Measurements from ENCODE around the gene TOR3A.

The TOR3A gene

DNA sequence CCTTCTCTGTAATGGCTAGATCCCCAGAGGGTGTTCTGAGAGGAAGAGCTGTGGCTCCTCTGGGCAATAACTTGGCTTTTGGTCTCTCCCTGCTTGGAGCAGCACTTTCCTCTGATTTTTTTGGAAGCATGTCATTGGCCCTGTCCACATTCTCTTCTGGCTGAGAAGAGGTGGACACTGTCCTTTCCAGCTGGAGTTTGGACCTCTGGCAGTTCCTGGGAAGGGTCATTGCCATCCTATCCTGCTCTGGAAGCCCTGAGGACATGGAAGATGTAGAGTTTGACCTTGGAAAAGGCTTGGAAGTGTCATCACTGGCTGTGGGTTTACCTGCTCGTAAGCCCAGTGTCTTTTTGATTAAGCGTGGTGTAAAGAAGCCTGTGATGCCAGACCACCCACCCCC is 26.8 kb downstream of the TOR3A start:
- H3K27ac ChIP-seq, result no peak overlapping the region
- TF ChIP-seq, protein P1, sequence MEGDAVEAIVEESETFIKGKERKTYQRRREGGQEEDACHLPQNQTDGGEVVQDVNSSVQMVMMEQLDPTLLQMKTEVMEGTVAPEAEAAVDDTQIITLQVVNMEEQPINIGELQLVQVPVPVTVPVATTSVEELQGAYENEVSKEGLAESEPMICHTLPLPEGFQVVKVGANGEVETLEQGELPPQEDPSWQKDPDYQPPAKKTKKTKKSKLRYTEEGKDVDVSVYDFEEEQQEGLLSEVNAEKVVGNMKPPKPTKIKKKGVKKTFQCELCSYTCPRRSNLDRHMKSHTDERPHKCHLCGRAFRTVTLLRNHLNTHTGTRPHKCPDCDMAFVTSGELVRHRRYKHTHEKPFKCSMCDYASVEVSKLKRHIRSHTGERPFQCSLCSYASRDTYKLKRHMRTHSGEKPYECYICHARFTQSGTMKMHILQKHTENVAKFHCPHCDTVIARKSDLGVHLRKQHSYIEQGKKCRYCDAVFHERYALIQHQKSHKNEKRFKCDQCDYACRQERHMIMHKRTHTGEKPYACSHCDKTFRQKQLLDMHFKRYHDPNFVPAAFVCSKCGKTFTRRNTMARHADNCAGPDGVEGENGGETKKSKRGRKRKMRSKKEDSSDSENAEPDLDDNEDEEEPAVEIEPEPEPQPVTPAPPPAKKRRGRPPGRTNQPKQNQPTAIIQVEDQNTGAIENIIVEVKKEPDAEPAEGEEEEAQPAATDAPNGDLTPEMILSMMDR (IDR thresholded peaks at IDR 0.05), result no peak
- TF ChIP-seq ZFX (IDR thresholded peaks at IDR 0.05; ENCODE audit: borderline replicate concordance), result no peak

DNA sequence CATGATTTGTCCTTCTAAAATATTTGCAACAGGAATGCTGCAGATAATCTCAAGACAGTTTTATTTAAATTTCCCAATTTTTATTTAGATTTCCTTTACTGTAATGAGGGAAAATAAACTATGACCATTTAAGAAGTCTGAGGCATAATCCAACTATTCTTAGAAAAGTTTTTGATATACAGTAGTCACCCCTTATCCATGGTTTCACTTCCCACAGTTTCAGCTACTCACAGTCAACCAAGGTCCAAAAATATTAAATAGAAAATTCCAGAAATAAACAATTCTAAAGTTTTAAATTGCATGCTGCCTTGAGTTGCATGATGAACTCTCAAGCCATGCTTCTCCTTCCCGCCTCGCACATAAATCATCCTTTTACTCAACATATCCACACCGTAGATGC is 33.3 kb downstream of the TOR3A start:
- no peak overlapping the region for H3K27ac ChIP-seq

DNA sequence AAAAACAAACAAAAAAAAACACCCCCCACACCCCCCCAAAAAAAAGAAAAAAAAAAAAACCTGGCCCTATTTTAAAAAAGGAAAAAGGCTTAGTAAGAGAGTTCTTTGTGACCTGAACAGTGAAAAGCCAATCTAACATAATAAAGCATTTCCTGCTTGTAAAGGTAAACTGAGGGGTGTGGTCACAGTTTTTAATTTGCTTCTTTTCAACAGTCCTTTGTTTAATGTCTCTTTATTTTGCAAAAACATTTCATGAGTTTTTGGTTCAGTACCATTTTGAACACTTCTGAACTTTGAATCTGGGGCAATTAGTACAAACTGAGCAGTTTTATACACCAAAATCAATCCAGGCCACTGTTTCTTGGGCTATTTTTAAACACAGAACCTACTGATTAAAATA is 37.6 kb downstream of the TOR3A start:
- no peak for TF ChIP-seq ZFX (IDR thresholded peaks at IDR 0.05; ENCODE audit: borderline replicate concordance)
- TF ChIP-seq, protein P1 (IDR thresholded peaks at IDR 0.05), result no peak
- no peak overlapping the region for H3K27ac ChIP-seq

More for the DNA sequence above, 33.3 kb downstream of the TOR3A start:
- TF ChIP-seq ZFX (IDR thresholded peaks at IDR 0.05; ENCODE audit: borderline replicate concordance), result no peak
- TF ChIP-seq, protein P1 (IDR thresholded peaks at IDR 0.05), result no peak

DNA sequence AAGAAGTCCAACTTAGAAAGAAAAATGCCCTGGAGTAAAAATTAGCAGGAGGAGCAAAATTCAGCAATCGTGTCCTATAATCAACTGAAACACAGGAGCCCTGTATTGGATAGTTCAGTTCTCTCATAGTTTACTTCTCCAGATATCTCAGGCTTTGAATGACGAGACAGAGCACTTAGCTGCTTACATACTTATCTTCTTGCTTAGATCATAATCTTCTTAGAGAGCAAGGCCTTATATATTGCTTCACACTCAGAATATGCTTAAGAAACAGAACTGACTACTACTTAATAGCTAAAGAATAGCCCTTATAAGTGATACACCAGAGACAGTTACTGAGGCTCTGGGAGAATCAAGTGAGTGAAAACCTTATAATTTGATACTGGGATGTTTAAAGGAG is 38.9 kb downstream of the TOR3A start:
- no peak for TF ChIP-seq ZFX (IDR thresholded peaks at IDR 0.05; ENCODE audit: borderline replicate concordance)
- TF ChIP-seq, protein P1 (IDR thresholded peaks at IDR 0.05), result no peak
- no peak overlapping the region for H3K27ac ChIP-seq

DNA sequence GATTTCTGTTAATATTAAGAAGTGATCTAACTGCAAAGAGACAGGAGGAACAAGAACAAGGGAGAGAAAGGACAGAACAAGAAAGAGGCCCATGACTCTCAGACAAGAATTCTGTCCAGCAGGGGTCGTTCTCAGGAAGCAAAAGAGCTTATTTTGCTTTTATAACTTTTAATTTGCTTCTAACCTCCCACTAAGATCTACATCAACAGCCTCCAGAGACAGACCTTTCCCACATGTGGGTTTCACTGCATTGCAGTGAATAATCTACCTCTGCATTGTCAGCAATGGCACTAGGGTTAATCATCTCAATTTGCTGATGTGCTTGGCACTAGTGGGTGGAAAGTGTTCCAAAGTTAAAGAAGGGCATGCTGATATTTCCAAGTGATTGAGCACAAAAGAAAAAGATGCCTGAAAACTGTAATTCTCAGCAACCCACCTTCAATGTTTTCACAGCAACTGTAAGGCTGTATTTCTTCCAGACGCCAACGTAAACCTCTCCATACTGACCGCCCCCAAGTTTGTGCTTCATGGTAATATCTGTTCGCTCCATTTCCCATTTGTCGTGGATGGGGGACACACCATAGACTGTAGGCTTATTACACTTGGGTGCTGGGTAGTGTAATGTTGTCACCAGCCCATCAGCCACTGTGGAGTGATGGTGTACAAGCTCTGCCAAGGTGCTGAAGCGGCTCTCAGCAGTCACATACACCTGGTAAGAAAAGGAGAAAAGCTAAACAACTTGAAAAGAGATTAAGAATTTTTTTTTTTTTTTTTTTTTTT is 39.5 kb downstream of the TOR3A start:
- H3K27ac ChIP-seq, result no peak overlapping the region
- TF ChIP-seq ZFX (IDR thresholded peaks at IDR 0.05; ENCODE audit: borderline replicate concordance), result no peak
- TF ChIP-seq, protein P1 (IDR thresholded peaks at IDR 0.05), result peak; percentile 80

DNA sequence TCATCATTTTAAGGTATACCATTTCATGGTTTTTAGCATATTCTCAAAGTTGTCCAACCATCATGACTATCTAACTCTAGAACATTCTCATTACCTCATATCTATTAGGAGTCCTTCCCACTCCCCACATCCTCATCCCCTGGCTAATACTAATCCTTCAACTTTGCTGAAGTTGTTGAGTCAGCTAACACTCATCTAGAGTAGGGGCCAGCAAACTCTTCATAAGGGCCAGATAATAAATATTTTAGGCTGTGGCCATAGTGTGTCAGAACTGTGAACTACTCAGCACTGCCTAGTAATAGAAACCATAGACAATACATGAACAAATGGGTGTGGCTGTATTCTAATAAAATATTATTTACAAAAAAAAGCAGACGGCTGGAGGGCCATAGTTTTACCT is 43.0 kb downstream of the TOR3A start:
- TF ChIP-seq, protein P1 (IDR thresholded peaks at IDR 0.05), result no peak
- no peak for TF ChIP-seq ZFX (IDR thresholded peaks at IDR 0.05; ENCODE audit: borderline replicate concordance)
- no peak overlapping the region for H3K27ac ChIP-seq

DNA sequence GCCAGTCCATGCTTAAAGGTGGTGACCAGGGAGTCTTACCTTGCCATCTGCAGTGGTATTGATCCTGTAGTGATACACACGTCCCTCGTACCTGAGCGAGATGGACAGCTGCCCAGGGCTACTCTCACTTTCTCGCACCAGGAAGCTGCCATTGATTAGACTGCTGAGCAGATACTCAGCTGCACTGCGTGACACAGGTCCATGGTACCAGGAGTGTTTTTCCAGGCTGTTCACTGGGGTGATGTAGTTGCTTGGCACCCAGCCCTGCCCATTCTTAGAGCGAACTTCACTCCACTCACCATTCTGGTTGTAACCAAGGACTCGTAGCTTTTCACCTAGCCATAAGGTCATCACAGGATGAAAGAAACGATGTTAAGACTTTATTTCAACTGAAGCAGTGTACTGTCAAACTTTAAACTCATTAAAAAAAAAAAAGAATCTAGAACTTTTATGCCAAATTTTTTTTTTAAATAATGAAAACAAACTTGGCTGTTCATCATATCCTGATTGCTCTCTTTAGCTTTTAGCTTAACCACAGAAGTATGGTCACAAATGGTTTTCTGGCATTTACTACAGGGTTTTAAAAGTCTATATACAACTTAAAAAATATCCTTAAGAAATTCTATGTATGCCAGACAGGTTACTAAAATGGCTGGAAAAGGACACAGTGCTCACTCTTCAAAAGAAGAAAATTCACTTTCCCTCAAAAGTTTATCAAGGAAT is 44.6 kb downstream of the TOR3A start:
- H3K27ac ChIP-seq, result no peak overlapping the region
- TF ChIP-seq ZFX (IDR thresholded peaks at IDR 0.05; ENCODE audit: borderline replicate concordance), result no peak
- TF ChIP-seq, protein P1 (IDR thresholded peaks at IDR 0.05), result no peak

Measured in 22Rv1 (cell line).